HG03457 (cell line): ENCODE results near the gene RCOR1.

Source experiments
- ATAC-seq: cut with Tn5 transposase; IDR thresholded peaks from one replicate; pipeline ENCODE4 v1.9.1; 2021; ENCODE audit warnings: moderate number of reproducible peaks; ENCODE audit not compliant: unreplicated experiment

The RCOR1 gene

GRCh38 chr14:102668291-102668873 lies 75.9 kb downstream of the RCOR1 start:
- no peak for ATAC-seq

GRCh38 chr14:102671410-102671809 lies 79.0 kb downstream of the RCOR1 start:
- no peak for ATAC-seq

- ATAC-seq, result no peak
These were observed 80.0 kb downstream of the RCOR1 start for GRCh38 chr14:102672410-102672960.

- no peak for ATAC-seq
These were observed 82.9 kb downstream of the RCOR1 start for GRCh38 chr14:102675396-102675795.

GRCh38 chr14:102678394-102678793 lies 85.9 kb downstream of the RCOR1 start:
- ATAC-seq, result no peak

GRCh38 chr14:102683399-102684297 lies 91.2 kb downstream of the RCOR1 start:
- ATAC-seq, result no peak

- no peak for ATAC-seq
These were observed 91.8 kb downstream of the RCOR1 start for GRCh38 chr14:102684298-102684663.

- no peak for ATAC-seq
These were observed 93.8 kb downstream of the RCOR1 start for GRCh38 chr14:102686196-102686801.

- no peak for ATAC-seq
These were observed 95.8 kb downstream of the RCOR1 start for GRCh38 chr14:102688290-102688689.

- no peak for ATAC-seq
These were observed 98.2 kb downstream of the RCOR1 start for GRCh38 chr14:102690509-102691286.

GRCh38 chr14:102691763-102692162 lies 99.3 kb downstream of the RCOR1 start:
- ATAC-seq, result no peak

- ATAC-seq, result no peak
These were observed 99.9 kb downstream of the RCOR1 start for GRCh38 chr14:102692334-102692733.

GRCh38 chr14:102693006-102693755 lies 100.7 kb downstream of the RCOR1 start:
- no peak for ATAC-seq

- no peak for ATAC-seq
These were observed 102.2 kb downstream of the RCOR1 start for GRCh38 chr14:102694530-102695166.

- ATAC-seq, result no peak
These were observed 102.7 kb downstream of the RCOR1 start for GRCh38 chr14:102695167-102695555.

GRCh38 chr14:102696332-102696731 lies 103.9 kb downstream of the RCOR1 start:
- no peak for ATAC-seq

- ATAC-seq, result no peak
These were observed 104.5 kb downstream of the RCOR1 start for GRCh38 chr14:102696856-102697495.

- ATAC-seq, result no peak
These were observed 105.1 kb downstream of the RCOR1 start for GRCh38 chr14:102697501-102697900.

GRCh38 chr14:102699416-102700110 lies 107.1 kb downstream of the RCOR1 start:
- ATAC-seq, result no peak
